Measurements from ENCODE around the gene RBP7. TPM values are rescaled to one million over a fixed set of nuclear protein-coding genes. Genes with fewer than 3 reads are reported as not detected.
A peak's percentile ranks its signal among the peaks of the same experiment; 100 is the strongest.
"Not testable (repeated sequence)": the region's sequence is repeated elsewhere in the genome, so short reads cannot be mapped to it uniquely, and the experiment has no call there.

Gene RBP7
- total and polyA plus RNA-seq, 2 experiments from 2014 or later = 0.86 to 2.3 TPM

DNA sequence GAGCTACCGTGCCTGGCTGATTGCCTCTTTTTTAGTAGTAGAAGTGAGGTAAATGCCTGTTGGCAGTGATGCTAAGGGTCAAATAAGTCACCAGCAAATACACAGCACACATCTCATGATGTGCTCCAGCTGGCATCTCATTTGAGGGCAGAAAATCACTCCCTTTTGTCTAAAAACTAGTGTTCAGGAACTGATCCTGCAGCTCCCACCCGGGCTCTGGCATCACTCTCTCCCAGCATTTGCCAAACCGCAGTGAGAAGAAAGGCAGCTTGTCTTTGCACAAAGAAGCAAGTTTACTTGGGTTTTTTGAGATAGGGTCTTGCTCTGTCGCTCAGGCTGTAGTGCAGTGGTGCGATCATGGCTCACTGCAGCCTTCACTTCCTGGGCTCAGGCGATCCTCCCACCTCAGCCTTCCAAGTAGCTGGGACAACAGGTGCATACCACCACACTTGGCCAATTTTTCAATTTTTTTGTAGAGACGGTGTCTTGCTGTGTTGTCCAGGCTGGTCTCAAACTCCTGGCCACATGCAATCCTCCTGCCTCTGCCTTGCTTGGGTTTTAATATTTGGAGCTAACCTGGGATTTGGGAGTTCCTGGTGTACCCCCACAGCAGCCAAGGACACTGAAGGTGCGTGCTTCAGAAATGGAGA is 4.1 kb downstream of the RBP7 start:
- no peaks in the 10 kb centered on the region for H3K4me1 ChIP-seq (ENCODE audit: low read depth)
- no peak overlapping the region for H3K4me3 ChIP-seq
- no peak for TF ChIP-seq CTCF (IDR thresholded peaks at IDR 0.05; ENCODE audit: low read depth, low read length)
- DNase-seq (ENCODE audit: low read depth in 1 of 2, low spot score in 1 of 2) = peak in 1 of 2 donors; percentile 44
- H3K27ac ChIP-seq = no peak overlapping the region
- H3K9me3 ChIP-seq (ENCODE audit: low read depth) = no peaks in the 10 kb centered on the region
- H3K27me3 ChIP-seq = peaks cover 53% of the 10 kb centered on the region
- H3K36me3 ChIP-seq = no peaks in the 10 kb centered on the region

- not testable (repeated sequence) for H3K36me3 ChIP-seq; H3K9me3 ChIP-seq (ENCODE audit: low read depth); DNase-seq (ENCODE audit: low read depth in 1 of 2, low spot score in 1 of 2); H3K27ac ChIP-seq; H3K4me1 ChIP-seq (ENCODE audit: low read depth); H3K4me3 ChIP-seq
- H3K27me3 ChIP-seq = peaks cover 11% of the 10 kb centered on the region
Measured at GRCh38 chr1:10005248-10005647, 8.2 kb downstream of the RBP7 start.

DNA sequence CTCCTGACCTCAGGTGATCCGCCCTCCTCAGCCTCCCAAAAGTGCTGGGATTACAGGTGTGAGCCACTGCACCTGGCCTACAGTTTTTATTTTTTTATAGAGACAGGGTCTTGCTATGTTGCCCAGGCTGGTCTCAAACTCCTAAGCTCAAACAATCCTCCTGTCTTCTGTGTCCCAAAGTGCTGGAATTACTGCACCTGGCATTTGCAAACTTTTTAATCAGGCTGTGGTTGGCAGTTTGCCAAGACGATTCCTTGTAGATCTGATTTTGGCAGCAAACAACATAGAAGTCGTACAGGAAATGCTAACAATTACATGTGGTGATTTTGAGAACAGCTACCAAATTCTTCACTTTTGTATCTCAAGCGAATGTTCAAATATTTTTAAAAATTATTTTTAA is 10.1 kb downstream of the RBP7 start:
- no peaks in the 10 kb centered on the region for H3K27me3 ChIP-seq
- no peaks in the 10 kb centered on the region for H3K9me3 ChIP-seq (ENCODE audit: low read depth)
- no peaks in the 10 kb centered on the region for H3K4me1 ChIP-seq (ENCODE audit: low read depth)
- H3K27ac ChIP-seq = no peak overlapping the region
- H3K4me3 ChIP-seq = no peak overlapping the region
- peak in 1 of 2 donors; percentile 67 for DNase-seq (ENCODE audit: low read depth in 1 of 2, low spot score in 1 of 2)
- H3K36me3 ChIP-seq = no peaks in the 10 kb centered on the region
- no peak for TF ChIP-seq CTCF (IDR thresholded peaks at IDR 0.05; ENCODE audit: low read depth, low read length)

DNA sequence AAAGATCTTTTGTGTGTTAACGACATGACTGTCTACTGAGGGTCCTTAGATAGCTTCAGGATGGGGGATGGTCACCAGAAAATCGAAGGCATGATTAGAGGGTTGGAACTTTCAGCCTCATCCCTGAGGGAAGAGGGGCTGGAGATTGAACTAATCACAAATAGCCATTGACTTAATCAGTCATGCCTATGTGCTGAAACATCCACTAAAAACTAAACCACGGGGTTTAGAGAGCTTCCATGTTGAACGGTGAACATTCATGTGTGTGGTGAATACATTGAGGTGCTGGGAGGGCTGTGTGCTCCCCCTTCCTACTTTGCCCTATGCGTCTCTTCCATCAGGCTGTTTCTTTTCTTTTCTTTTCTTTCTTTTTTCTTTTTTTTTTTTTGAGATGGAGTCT is 17.0 kb downstream of the RBP7 start:
- no peak overlapping the region for H3K27ac ChIP-seq
- H3K27me3 ChIP-seq = no peaks in the 10 kb centered on the region
- H3K36me3 ChIP-seq = no peaks in the 10 kb centered on the region
- no peak for DNase-seq (ENCODE audit: low read depth in 1 of 2, low spot score in 1 of 2)
- peaks cover 6% of the 10 kb centered on the region for H3K4me1 ChIP-seq (ENCODE audit: low read depth)
- TF ChIP-seq CTCF (IDR thresholded peaks at IDR 0.05; ENCODE audit: low read depth, low read length) = no peak
- no peak overlapping the region for H3K4me3 ChIP-seq
- H3K9me3 ChIP-seq (ENCODE audit: low read depth) = no peaks in the 10 kb centered on the region

- DNase-seq (ENCODE audit: low read depth in 1 of 2, low spot score in 1 of 2) = peak in 1 of 2 donors; percentile 32
- no peak overlapping the region for H3K4me3 ChIP-seq
- H3K9me3 ChIP-seq (ENCODE audit: low read depth) = no peaks in the 10 kb centered on the region
- TF ChIP-seq CTCF (IDR thresholded peaks at IDR 0.05; ENCODE audit: low read depth, low read length) = no peak
- no peak overlapping the region for H3K27ac ChIP-seq
- peaks cover 6% of the 10 kb centered on the region for H3K4me1 ChIP-seq (ENCODE audit: low read depth)
- H3K36me3 ChIP-seq = no peaks in the 10 kb centered on the region
- H3K27me3 ChIP-seq = no peaks in the 10 kb centered on the region
Measured at GRCh38 chr1:10019561-10019960, 22.5 kb downstream of the RBP7 start.

DNA sequence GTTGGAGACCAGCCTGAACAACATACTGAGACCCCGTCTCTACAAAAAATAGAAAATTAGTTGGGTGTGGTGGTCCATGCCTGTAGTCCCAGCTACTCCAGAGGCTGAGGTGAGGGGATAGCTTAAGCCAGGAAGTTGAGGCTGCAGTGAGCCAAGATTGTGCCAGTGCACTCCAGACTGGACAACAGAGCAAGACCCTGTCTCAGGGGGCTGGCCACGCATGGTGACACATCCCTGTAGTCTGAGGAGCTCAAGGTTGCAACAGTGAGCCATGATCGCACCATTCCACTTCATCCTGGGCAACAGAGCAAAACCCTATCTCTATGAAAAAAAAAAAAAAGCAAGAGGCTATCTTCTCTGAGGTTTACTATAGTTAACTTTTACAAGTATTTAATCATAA is 23.1 kb downstream of the RBP7 start:
- Histone ChIP-seq H3K4me3 (no peak overlapping the region), H3K9me3 (ENCODE audit: low read depth) (no peaks in the 10 kb centered on the region), H3K27me3 (no peaks in the 10 kb centered on the region), H3K4me1 (ENCODE audit: low read depth) (peaks cover 6% of the 10 kb centered on the region), H3K27ac (no peak overlapping the region), H3K36me3 (no peaks in the 10 kb centered on the region)
- no peak for TF ChIP-seq CTCF (IDR thresholded peaks at IDR 0.05; ENCODE audit: low read depth, low read length)
- DNase-seq (ENCODE audit: low read depth in 1 of 2, low spot score in 1 of 2) = no peak

DNA sequence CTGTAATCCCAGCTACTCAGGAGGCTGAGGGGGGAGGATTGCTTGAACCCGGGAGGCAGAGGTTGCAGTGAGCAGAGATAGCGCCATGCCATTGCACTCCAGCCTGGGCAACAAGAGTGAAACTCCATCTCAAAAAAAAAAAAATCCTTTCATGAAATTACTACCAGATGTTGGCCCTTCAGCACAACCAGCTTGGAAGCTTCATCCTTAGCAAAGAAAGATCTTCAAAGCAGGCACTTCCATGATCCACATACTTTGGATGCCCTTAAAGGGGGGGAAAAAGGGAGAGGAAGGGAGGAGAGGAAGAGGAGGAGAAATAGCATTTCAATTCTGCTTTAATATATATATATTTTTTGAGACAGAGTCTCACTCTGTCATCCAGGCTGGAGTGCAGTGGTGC is 23.6 kb downstream of the RBP7 start:
- H3K36me3 ChIP-seq; H3K27ac ChIP-seq; H3K4me3 ChIP-seq; H3K4me1 ChIP-seq (ENCODE audit: low read depth); H3K9me3 ChIP-seq (ENCODE audit: low read depth); H3K27me3 ChIP-seq: not testable (repeated sequence)
- peak in 1 of 2 donors; percentile 34 for DNase-seq (ENCODE audit: low read depth in 1 of 2, low spot score in 1 of 2)

DNA sequence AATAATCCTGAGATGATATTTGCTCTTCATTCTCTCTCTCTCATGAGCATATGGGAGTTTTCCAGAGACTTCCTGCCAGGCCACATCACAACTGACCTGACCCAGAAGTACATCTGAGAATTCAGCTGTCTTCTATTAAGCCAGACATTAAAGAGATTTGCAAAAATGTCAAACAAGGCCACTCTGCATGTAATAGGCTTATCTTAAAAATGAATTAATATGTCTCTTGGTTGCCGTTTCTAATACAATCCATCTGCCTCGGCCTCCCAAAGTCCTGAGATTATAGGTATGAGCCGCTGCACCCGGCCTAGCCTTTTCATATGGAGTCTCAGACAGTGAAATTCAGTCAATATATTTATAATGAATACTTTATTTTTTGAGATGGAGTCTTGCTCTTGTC is 25.0 kb downstream of the RBP7 start:
- not testable (repeated sequence) for H3K36me3 ChIP-seq; H3K4me3 ChIP-seq; DNase-seq (ENCODE audit: low read depth in 1 of 2, low spot score in 1 of 2); H3K27me3 ChIP-seq; H3K27ac ChIP-seq; H3K4me1 ChIP-seq (ENCODE audit: low read depth); H3K9me3 ChIP-seq (ENCODE audit: low read depth)
